WTC11 (cell line): ENCODE measurements around the gene TMEM252.

ENCODE experiments used
- NFYB ChIP-seq: sonication (generic); formaldehyde crosslinking; conservative IDR thresholded peaks from 2 replicates; pipeline ENCODE4 v1.8.0; 2022; ENCODE audit warnings: low read depth, missing genetic modification reagents
- TF ChIP-seq, protein P1 (sequence below): sonication (generic); formaldehyde crosslinking; IDR thresholded peaks from 2 replicates; pipeline ENCODE4 v1.8.1; 2022; ENCODE audit warnings: low read depth, mild to moderate bottlenecking, moderate library complexity, missing genetic modification reagents, borderline replicate concordance
- TF ChIP-seq, protein P2 (sequence below): sonication (generic); formaldehyde crosslinking; IDR thresholded peaks from 2 replicates; pipeline ENCODE4 v1.8.1; 2023; ENCODE audit warnings: mild to moderate bottlenecking, missing genetic modification reagents, moderate library complexity
- TF ChIP-seq, protein P3 (sequence below): fragments of 200-600 bp; IDR thresholded peaks from 2 replicates; pipeline ENCODE4 v1.8.0; 2022; ENCODE audit warnings: antibody characterized with exemption
- TF ChIP-seq, protein P4 (sequence below): sonication (generic); formaldehyde crosslinking; IDR thresholded peaks from 2 replicates; pipeline ENCODE4 v1.8.1; 2023; ENCODE audit warnings: mild to moderate bottlenecking, missing genetic modification reagents

DNA sequence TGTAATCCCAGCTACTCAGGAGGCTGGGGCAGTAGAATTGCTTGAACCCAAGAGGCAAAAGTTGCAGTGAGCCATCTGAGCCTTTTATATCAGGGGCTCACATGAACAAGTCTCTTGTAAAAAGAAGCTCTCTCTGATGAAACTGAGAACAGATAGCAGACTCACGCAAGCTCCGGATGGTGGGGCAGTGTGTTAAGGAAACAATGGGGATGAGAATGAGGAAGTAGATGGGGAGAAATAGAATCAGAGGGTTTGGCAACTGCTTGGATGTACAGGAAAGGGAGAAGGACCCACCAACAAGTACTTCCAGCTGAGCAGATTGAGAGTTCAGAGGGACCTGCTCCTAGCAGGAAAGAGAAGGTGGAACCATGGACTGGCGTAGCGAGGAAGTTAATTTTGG lies 18.6 kb downstream of the TMEM252 start:
- TF ChIP-seq NFYB (CRISPR knock-in tag): no peak
- TF ChIP-seq, protein P1, sequence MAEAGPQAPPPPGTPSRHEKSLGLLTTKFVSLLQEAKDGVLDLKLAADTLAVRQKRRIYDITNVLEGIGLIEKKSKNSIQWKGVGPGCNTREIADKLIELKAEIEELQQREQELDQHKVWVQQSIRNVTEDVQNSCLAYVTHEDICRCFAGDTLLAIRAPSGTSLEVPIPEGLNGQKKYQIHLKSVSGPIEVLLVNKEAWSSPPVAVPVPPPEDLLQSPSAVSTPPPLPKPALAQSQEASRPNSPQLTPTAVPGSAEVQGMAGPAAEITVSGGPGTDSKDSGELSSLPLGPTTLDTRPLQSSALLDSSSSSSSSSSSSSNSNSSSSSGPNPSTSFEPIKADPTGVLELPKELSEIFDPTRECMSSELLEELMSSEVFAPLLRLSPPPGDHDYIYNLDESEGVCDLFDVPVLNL (CRISPR knock-in tag): no peak
- TF ChIP-seq, protein P2, sequence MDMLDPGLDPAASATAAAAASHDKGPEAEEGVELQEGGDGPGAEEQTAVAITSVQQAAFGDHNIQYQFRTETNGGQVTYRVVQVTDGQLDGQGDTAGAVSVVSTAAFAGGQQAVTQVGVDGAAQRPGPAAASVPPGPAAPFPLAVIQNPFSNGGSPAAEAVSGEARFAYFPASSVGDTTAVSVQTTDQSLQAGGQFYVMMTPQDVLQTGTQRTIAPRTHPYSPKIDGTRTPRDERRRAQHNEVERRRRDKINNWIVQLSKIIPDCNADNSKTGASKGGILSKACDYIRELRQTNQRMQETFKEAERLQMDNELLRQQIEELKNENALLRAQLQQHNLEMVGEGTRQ: no peak
- TF ChIP-seq, protein P3, sequence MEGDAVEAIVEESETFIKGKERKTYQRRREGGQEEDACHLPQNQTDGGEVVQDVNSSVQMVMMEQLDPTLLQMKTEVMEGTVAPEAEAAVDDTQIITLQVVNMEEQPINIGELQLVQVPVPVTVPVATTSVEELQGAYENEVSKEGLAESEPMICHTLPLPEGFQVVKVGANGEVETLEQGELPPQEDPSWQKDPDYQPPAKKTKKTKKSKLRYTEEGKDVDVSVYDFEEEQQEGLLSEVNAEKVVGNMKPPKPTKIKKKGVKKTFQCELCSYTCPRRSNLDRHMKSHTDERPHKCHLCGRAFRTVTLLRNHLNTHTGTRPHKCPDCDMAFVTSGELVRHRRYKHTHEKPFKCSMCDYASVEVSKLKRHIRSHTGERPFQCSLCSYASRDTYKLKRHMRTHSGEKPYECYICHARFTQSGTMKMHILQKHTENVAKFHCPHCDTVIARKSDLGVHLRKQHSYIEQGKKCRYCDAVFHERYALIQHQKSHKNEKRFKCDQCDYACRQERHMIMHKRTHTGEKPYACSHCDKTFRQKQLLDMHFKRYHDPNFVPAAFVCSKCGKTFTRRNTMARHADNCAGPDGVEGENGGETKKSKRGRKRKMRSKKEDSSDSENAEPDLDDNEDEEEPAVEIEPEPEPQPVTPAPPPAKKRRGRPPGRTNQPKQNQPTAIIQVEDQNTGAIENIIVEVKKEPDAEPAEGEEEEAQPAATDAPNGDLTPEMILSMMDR: no peak
- TF ChIP-seq, protein P4, sequence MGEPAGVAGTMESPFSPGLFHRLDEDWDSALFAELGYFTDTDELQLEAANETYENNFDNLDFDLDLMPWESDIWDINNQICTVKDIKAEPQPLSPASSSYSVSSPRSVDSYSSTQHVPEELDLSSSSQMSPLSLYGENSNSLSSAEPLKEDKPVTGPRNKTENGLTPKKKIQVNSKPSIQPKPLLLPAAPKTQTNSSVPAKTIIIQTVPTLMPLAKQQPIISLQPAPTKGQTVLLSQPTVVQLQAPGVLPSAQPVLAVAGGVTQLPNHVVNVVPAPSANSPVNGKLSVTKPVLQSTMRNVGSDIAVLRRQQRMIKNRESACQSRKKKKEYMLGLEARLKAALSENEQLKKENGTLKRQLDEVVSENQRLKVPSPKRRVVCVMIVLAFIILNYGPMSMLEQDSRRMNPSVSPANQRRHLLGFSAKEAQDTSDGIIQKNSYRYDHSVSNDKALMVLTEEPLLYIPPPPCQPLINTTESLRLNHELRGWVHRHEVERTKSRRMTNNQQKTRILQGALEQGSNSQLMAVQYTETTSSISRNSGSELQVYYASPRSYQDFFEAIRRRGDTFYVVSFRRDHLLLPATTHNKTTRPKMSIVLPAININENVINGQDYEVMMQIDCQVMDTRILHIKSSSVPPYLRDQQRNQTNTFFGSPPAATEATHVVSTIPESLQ (CRISPR knock-in tag): no peak
